NCI-H524 (cell line): Measurements from ENCODE around the gene ZBTB7C.

ENCODE experiments used
- DNase-seq, 2 experiments: peaks; one replicate each; lab custom pipeline; 2025; lab: John Stamatoyannopoulos, UW

ZBTB7C gene

DNA sequence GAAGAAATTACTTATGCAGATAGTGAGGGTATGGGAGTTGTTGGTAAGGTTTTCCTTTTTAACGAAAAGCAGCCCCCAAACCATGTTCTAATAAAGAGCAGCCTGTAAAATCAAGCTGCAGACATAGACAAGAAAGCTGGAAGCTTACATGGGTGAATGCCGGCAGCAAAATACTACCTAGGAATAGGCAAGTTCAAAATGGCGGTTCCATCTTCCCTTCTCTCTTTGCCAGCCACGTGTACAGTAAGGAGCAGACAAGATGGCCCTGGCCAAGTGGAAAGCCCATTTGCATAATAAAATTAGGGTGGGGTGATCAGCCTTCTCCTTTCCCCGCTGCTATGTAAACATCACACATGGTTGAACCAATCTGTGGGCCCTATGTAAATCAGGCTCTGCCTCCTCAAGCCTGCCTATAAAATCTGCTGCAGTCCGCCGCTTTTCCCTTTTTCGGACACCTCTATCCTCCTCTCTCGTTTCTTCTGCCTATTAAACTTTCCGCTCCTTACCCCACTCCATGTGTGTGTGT is 155.0 kb downstream of the ZBTB7C start:
- DNase-seq: no peak

DNA sequence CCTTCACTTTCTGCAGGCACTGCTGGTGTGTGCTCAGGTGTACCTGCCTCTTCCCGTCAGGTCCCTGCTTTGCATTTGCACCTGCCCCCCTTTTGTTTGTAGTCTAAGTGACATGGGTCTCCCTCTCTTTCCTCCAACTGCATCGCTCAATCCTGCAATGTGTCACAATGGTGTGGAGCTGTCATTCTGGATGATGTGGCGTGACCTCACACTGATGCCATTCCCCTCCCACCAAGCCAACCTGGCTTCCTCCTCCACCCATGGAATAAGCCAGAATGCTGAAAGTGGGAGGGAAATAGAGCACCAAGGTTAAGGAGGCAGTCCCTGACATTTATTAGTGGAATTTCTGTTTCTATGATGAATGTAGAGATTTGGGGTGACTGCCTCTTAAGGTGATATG is 156.7 kb downstream of the ZBTB7C start:
- no peak for DNase-seq

DNA sequence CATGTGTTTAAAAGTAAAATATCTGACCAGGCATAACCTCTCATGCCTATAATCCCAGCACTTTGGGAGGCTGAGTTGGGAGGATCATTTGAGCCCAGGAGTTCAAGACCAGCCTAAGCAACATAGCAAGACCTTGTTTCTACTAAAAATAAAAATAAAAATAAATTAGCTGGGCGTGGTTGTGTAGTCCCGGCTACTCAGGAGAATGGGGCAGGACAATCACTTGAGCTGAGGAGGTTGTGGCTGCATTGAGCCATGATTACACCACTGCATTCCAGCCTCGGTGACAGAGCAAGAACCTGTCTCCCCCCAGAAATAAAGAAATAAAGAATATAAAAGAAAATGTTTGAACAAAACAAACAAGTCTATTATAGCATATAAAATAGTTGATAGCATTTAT is 158.3 kb downstream of the ZBTB7C start:
- no peak for DNase-seq

DNA sequence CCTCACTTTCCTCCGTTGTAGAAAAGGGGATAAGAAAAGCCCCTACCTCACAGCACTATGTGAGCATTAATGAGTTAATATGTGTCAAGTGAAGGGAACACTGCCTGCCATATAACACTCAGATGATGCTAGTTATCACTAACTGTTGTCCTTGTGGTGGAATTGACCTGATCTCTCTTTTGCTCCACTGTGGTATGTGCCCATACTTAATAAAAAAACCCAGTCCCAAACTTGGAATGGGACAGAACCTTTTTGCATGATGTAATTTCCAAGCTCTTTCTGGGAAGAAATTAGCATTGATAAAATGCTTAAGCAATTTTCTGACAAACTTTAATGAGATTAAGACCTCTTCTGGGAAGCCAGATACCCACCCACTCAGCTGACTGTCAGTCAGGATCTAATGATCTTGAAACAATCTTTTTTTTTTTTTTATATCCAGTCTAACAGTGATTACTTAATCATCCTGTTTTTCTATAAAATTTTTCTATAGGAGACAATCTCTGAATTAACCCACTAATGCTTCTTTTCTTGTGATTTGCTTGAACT is 158.7 kb downstream of the ZBTB7C start:
- DNase-seq: no peak

DNA sequence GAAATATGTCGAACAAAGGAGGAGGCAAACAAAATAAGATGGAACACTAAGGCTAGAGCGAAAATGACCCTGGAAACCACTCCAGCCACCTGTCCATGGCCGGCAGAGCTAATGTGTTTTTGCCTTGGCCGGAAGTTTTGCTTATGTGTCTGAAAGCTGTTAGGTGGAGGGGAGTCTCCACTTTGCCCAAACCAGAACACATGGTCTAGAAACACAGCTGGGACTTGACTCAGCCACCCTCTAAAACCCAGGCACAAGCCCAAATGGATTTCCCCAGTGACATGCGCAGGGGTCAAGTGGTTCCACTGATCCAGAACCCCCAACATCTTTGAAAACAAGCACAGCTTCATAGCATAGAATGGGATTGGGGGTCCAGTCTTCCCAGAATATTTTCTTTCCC is 159.3 kb downstream of the ZBTB7C start:
- no peak for DNase-seq

DNA sequence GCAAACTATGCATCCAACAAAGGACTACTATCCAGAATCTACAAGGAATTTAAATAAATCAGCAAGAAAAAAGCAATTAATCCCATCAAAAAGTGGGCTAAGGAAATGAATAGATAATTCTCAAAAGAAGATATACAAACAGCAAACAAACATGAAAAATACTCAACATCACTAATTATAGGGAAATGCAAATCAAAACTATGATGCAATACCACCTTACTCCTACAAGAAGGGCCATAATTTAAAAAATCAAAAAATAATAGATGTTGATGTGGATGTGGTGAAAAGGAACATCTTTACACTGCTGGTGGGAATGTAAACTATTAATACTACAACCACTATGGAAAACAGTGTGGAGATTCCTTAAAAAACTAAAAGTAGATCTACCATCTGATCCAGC is 164.7 kb downstream of the ZBTB7C start:
- no peak for DNase-seq

DNA sequence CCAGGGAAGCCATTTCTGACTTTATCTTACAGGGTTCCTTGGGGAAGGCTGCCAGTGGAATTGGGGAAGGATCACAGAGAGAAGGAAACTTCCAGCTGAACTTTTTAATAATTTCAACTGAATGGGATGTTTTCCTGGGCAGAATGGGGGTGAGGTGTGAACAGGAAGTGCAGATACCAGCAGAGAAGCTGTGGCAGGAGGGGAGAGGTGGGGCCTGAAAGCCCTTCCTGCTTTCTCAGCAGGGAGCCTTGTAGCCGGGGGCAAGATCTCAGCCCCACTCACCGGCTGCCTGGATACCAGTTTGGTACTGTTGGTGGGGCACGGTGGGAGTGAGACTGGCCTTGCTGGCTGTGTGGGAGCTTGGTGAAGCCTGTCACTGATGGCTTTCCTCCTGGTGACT is 170.5 kb downstream of the ZBTB7C start:
- no peak for DNase-seq

DNA sequence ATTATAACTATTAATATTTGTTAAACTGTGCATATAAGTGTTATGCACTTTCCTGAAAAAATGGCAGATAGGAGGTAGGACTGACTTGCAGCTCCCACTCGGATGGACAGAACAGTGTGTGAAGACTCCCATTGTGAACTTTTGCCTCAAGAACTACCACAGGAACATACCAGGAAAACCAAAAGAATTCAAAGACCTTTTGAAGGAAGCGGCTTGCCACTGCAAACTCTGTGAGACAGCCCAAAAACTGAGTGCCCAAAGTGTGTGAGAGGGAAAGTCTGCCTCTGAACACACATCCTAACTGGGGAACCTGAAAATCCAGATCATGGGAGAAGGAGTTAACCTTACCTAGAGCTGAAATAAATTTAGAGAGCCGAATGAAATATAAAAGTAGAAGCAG is 171.0 kb downstream of the ZBTB7C start:
- DNase-seq: no peak

DNA sequence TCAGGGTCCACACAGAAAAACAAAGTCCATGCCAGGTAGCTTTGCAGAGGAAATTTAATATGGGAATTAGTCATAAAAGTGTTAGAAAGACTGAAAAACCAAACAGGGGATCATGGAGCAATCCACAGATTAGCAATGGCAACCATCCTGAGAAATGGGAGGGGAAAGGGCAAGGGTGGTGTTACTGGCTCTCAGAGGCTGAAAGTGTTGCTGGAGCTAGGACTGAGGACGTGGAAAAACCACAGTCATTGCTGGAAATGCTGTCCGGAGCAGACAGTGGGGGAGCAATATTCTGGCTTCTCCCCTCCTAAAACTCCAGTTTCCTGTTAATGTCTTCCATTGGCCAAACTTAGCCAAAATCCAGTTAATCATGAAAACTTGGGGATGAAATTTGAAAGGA is 172.4 kb downstream of the ZBTB7C start:
- DNase-seq: no peak

DNA sequence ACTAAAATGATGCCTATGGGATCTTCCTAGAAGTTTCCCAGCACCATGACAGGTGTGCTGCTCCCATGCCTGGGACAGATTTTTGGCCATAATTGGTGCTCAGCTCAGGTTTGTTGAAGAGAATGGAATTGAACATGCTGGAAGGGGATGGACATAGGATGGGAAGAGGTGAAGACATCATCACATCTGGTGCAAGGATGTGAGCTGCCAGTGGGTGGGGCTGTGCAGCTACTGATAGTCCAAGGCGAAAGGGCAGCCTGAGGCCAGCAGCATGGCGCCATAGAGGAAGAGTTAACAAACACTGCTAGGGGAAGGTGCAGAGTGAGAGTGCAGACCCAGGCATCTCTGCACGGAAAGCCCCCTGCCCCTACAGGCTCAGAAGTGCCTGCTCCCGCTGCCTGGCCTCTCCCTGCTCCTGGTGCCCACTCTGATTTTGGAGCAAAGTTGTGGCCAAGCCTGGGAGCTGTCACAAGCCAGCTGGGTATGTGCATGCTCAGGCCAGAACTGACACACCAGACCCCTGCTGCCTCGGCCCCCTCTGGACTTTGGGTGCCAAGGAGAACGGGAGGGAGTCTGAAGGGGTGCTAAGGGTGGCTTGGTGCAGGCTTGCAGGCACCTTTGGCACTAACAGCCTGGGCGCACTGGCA is 178.6 kb downstream of the ZBTB7C start:
- DNase-seq: peak; percentile 31 to 72

DNA sequence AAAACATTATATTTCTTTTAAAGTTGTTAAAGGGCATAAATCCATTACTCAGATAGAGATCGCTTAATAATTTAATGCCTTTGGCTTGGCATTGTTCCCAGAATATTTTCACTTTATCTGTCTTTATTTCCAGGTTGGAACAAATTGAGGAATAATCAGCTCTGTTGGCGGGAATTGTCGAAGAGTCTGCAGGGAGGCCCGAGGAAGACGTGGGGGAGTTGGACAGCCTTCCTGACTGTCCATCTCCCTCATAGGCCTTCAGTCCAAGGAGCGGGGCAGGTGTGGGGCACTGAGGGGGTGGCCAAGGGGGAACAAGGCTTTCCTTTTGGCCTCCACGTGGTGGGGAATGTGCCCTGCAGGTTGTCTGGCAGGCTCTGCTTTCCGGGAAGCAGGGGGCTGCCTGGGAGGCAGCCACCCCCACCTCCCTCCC is 179.6 kb downstream of the ZBTB7C start:
- DNase-seq: peak; percentile 31 to 39

DNA sequence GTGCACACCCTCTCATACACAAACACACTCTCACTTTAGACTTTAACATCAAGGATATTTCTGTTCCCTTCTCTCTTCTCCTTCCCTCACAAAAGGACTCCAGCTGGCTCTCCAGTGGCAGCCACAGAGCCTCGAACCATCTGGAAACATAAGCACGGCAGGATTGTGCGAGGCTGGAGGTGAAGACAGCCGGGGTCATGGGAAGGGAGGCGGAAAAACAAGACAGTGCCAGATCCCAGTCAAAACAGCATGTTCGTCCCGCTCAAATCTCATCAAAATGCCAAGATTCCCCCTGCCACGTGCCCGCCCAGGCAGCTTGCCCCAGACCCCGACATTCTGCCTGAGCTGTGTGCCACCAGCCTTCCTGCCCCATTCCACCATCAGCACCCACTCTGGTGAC is 180.3 kb downstream of the ZBTB7C start:
- peak; percentile 66 for DNase-seq

DNA sequence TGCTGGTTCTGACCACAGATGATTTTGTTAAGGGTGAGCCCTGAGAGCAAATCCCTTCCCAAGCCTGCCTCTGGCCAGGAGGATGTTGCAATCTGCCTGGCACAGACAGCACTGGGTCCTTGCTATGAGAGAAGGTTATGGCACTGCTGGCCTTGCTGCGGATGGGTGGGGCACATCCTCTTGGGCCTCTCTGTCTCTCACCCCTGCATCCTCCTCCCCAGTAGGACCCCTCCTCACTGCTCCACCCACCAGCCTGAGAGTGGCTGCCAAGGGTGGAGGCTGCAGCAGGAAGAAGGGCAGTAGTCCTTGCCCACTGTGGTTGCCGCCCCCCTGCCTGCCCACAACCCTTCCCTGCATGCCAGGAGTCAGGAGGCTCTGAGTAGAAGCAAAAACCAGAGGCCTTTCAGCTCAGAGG is 180.9 kb downstream of the ZBTB7C start:
- DNase-seq: no peak

DNA sequence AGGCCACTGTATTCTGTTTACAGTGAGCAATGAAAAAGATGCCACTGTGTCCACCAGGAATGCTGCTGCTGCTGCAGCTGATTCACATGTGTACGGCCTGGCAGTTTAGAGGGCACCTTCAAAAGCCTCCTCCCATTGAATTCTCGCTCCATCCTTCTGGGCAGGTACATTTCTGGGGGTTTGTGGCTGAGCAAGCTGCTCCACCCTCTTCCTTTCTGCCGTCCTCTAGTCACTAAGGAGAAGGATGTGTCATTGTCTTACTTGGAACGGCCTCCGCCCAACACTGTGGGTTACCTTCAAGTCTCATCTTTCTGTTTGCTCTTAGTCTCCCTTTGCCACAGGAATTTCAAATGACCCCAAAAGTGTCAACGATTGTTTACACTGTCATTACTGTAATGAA is 182.0 kb downstream of the ZBTB7C start:
- no peak for DNase-seq

DNA sequence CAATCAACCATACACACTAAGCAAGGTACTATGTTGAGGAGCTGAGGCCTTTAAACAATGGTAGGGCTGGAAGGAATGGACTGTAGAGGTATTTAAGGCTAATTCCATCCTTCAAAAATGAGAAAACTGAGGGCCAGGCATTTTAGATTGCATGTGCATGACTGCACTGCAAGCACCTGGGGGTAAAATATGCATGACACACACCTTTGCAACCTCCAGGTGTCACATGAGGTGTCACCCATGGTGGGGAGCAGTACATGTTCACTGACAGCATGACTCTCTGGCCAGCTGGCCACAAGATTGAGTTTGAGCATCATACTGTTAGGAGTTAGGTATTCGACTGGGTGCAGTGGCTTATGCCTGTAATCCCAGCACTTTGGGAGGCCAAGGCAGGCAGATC is 182.8 kb downstream of the ZBTB7C start:
- no peak for DNase-seq

DNA sequence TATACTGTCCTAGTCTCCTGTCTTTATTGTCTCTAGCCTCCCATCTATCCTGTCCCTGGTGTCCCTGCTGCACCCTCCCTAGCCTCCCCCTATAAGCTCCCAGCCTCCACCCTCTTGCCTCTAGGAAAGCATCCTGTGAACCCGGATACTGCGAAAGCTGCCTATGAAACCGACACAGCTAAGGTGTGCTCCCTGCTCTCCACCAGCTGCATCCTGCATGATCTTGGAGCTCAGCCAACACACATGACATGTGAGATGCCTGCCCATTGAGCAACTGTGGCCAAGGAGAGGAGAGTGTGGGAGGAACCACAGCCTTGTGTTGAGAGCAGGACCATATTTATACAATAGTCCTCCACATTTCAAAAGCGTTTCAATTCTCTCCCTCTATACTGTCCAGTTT is 187.1 kb downstream of the ZBTB7C start:
- peak; percentile 65 to 83 for DNase-seq

DNA sequence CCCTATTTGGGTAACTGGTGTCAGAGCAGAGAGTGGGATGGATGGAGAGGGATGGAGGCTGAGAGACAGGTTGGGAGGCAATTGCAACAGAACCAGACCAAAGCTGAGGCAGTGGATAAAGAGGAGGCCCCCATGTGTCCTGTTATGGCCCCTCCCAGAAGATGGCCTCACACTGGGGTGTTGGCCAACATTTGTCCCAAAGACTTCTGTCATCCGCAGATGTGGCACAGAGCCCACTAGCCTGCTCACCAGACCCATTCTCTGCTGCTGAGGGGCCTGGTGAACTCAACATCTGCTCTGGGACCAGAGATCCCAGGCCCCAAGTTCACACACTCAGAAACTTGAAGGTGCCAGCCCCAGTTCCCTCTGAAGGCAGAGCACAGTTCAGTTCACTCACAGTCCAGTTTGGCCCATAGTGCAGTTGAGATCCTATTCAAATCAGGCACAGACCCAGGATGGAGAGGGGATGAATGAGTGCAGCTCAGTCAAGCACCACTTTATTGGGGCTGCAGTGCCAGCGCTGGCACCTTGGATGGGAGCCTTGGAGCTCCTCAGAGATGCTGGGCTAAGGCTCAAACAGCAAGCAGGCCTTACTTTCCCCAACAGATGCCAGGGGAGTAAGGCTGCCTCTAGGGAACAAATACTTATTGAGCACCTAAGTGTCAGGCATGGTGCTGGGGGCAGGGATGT is 189.2 kb downstream of the ZBTB7C start:
- DNase-seq: peak; percentile 27 to 42

DNA sequence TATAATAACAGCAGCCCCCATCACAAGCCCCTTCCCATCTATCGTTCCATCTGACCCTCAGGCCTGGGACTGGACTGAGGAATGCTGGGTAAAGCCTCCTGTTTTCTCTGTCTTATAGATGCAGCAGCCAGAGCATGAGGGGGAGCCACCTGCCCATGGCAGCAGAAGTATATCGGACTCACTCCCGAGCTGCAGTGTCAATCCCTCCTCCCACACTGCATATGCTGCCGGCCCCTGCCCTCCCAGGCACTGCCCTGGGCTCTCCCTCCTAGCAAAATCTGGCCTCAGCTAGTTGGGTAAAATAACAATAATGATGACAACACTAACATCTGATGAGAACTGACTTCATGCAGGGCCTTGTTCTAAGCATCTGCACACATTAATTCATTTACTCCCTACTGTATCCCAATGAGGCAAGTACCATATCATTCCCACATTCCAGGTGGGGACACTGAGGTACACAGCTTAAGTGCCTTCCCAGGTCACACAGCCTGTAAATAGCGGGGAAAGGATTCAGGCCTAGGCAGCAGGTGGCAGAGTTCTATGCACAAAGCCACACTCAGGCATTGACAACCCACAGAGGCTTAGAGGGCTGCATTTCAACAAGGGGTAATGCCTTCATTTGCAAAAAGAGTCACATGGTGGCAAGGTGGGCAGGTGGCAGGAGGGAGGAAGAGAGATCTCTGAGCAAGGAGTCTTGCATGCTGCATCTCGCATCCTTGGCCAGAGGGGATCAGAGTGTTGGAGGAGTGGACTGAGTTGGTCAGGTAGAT is 190.0 kb downstream of the ZBTB7C start:
- no peak for DNase-seq

DNA sequence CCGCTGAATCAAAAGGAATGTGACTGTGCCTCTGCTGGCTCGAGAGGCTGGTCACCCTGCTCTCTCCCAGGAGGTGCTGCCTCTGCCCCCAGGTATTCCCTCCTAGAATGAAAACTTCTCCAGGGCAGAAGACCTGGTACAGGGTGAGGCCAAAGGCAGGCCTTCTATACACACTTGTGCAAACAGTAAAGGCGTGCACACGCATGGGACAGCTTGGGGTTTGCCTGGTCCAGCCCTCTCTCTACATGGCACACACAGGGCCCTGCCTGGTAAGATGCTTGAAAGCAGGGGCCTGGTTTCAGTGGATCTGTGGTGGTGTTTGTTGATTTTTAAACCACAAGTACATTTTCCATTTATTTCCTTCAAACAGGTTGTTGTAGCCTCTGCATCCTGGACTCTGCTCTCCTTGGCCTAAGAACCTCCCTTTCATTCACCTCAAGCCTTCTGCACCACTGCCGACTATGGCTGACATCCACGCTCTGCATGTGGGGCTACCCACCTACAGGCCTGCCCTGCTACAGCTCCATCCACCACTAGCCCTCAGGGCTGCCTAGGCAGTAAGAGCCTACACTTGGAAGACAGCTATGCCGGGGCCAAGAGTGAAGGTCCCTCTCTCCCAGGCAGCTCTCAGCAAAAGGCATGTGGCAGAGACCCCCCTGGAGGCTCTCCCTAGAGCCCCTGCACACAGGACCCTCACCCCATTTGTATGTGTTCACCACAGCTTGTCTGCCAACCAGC is 190.7 kb downstream of the ZBTB7C start:
- no peak for DNase-seq

DNA sequence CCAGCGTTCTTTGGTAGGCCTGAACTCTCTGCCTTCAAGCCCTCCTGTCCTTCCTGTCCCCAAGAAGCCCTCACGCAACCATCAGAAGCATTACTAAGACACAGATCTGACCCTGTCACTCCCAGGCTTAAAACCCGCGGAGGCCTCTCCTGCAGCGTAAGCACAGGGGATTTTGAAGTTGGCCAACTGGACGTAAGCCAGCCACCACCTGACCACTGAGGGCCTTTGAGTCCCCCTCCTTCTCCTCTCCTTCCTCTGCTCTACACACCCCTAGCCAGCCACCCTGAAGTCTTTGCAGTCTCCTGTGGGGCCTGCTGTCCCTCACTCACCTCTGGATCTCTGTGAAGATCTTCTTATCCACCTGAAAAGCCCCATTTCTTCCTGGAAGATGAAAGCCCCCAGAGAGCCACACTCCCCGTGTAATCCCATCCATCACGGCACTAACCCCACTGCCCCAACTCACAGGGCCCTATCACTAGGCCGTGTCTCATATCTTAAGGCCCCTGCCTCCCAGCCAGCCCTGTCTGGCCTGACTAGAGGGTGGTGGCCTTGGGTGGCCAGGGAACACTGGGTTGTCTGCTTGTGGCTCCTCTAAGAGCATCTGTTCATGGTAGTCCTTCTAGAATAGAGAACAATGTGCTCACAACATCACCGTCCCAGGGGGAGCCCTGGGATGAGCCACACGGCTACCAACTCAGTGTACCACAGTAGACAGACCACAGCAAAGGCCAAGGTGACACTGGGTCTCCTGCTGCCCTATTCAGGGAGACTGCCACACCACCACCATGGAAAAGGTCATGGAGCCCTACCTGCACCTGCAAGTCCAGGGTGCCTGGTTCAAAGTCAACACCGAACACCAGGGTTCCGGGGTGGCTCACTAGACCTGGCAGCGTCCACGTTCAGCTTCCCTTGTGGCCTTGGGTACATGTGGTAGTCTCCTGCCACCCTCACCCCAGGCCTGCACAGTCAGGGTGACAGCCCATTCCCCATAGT is 191.6 kb downstream of the ZBTB7C start:
- no peak for DNase-seq
